ENCODE measurements around the gene CTAG2.
"Not testable (repeated sequence)": the region's sequence is repeated elsewhere in the genome, so short reads cannot be mapped to it uniquely, and the experiment has no call there.

CTAG2 gene

DNA sequence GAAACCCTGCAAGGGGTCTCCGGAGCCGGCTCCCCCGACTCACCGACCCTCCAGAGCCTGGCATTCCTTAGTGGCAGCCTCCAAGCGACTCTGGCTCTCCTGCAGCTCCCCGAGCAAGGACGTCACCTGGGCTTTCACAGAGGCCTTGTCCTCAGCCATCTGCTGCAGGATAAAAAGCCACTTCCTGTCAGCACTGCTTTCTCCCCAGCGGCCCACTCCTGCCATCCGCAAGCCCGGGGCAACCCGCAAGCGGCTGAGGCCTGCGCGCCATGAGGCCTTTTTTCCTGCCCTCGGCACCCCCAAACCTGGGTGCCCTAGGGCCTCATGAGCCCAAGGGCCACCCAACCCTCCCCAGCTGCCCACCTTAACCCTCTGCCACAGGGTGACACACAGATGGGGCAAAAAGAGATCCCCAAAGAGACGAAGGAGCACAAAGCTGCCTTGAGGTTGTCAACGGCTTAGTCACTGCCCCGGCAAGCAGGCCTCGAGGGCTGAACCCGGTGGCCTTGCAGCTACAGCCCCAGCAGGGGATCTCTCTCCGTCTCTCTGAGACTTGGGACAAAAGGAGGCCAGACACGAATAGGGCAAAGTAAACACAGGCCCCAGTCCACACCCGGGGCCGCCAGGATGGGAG is 7.5 kb downstream of the CTAG2 start:
- DNase-seq: not testable (repeated sequence)

DNA sequence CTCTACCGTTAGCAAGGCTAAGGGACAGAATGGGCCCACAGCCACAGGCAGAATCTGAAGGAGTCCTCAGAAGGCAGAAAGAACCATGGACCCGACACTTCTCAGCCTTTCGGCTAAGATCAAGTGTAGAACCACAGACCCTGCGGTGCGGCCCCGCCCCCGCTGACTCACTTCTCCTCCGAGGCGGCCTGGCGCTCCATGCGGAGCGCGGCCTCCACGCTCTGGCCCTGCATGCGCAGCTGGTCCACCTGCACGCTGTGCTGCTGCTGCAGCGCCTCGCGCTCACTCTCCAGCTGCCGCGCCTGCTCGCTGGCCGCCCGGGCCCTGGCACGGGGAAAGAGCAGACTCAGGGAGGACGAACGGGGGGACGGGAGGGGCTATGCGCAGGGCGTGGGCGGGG is 9.7 kb downstream of the CTAG2 start:
- not testable (repeated sequence) for DNase-seq

DNA sequence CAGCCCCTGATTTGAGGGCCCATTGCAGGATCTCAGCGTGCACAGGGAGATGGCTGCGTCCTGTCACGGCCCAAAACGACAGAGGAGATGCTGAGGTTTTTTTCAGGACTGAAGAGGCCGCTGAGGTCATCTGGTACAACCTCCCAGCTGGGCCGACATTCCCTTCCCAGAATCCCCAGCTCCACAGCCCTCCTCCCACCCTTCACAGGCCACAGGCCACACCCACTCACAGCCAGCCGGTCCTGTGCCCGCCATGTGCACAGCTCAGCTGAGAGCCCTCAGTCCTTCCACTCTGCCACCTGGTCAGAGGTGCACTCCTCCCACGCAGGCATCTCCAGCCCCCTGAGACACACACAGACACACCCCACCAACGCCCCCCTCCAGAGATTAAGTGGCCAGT is 11.6 kb downstream of the CTAG2 start:
- not testable (repeated sequence) for DNase-seq

DNA sequence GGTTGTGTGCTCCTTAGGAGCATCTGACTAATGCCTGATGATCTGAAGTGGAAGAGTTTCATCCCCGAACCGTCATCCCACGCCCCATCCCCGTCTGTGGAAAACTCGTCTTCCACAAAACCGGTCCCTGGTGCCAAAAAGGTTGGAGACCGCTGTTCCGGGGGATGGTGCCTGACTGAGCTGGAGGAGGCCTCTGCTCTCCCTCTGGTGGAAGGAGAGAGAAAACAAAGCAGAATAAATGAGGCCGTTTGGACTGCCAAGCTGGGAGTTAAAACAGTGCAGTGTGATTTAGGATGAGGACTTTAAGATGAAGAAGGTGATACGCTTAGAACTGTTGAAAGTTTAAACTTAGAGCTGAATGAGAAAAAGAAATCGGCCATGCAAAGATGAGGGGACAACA is 19.7 kb downstream of the CTAG2 start:
- not testable (repeated sequence) for DNase-seq

DNA sequence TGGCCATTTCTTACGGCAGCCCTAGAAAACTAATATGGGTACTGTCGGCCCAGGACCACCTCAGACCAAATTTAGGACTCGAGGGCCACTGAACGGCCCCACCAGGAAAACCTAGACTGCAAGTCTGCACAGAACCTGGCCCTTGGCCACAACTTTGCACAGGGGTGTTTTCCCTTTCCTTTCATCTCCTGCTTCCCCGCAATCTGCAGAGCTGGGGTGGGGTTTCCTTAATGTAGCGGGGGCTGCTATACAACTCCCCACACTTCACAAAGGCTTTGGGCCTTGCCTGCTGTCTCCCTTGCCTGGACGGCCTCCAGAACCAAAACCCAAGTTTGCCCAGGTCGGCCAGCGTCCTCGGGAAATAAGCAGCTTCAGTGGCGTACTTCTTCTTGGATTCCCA is 22.4 kb downstream of the CTAG2 start:
- not testable (repeated sequence) for DNase-seq

DNA sequence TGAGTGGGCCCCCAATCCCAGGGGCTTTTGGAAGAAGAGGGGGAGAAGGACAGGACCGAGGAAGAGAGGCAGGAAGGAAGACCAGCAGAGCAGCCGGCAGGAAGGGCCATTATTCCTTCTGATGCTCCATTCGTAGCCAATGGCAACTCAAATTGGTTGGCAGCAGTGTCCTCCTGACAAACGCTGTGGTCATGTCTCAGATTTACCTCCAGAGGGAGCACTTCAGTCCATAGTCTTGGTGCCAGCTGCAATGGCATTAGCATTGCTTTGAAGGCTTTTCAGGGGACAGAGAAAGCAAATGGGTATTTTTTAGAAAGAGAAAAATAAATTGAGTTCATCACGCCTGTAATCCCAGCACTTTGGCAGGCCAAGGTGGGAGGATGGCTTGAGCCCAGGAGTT is 24.4 kb downstream of the CTAG2 start:
- DNase-seq: not testable (repeated sequence)

DNA sequence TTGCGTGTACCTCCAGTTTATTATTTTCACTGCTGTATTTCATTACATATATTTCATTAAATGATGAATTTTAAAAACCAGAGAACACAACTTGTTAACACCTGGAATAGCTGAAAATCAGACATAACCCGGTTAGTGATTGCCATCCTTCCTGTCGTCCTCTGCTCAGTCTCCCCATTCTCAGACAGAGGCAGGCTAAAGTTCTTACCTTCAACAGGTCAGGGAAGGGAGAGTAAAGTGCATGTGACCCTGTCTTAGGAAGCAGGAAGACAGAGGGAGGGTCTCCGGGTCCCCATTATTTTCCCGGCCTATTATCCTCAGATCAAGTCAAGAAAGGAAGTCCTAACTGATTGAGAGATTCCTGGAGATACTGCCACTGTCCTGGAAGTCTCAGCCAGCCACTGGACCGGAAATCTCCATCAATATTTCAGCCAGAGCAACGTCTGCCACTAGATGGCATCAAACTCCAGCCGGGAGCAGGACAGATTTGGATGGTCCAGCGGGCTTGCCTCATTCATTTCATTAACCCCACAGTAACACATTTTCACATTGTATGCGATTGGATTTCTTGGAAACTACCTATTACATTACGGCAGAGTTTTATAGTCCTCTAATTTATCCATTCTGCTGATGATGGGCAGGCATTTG is 32.5 kb downstream of the CTAG2 start:
- not testable (repeated sequence) for DNase-seq

DNA sequence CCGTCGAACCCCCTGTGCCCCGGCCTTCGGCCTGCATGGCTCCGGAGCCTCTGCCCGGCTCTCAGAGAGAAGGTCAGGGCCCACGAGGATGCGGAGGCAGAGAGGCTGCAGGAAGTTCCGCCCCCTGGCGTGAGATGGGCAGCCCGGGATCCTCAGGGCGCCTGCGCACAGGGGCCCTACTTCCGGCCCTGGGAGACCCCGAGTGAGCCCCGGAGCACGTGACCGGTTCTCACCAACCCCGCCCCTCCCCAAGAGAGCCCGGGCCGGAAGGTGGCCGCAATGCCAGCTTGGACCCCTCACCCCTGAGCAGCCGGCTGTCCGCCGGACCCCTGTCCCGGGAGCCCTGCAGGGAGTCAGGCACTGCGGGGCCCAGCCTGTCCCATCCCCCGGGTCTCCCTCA is 34.2 kb downstream of the CTAG2 start, which contains the start of gene CTAG1B:
Gene CTAG1B, minus strand, starts transcription at position 101 of the 400 bp plus-strand sequence. Its CDS starts 64 bp downstream, at position 37.
- DNase-seq: not testable (repeated sequence)

DNA sequence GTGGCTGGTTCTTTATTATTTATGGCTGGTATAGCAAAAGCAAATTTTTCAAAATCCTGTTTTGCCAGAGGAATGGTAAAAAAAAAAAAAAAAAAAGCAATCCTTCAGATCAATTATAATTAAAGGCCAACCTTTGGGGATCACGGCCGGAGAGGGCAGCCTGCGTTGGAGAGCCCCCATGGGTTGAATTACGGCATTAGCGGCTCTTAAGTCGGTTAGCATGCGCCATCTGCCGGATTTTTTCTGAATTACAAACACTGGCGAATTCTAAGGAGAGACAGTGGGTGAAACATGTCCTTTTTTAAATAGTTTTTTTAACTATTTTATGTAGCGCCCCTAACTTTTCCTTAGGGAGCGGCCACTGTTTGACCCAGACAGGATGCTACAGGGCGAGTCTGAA is 39.8 kb downstream of the CTAG2 start:
- not testable (repeated sequence) for DNase-seq

DNA sequence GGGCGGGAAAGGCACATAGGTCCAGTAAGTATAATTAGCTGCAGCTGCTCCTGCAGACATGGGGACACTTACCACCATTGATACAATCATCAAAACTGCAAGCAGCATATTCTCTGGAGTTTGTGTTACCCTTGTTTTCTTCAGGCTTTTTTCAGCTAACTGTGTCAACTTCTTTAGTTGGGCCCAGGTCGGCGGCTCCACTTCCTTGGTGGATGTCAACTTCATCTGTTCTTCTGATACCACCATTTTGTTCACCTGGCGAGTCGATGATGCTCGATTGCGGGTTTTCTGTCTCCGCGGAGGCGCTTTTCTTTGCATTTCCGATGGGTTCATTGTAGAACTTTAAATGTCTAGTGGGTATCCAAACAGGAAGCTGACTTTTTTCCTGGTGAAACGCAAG is 42.2 kb downstream of the CTAG2 start:
- not testable (repeated sequence) for DNase-seq

DNA sequence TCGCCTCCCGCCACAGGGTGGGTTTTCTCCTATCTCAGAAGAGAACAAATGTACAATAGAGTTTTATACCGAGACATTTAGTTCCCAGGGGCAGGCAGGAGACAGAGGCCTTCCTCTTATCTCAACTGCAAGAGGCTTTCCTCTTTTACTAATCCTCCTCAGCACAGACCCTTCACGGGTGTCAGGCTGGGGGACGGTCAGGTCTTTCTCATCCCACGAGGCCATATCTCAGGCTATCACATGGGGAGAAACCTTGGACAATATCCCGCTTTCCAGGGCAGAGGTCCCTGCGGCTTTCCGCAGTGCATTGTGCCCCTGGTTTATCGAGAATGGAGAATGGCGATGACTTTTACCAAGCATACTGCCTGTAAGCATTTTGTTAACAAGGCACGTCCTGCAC is 44.6 kb downstream of the CTAG2 start:
- not testable (repeated sequence) for DNase-seq

DNA sequence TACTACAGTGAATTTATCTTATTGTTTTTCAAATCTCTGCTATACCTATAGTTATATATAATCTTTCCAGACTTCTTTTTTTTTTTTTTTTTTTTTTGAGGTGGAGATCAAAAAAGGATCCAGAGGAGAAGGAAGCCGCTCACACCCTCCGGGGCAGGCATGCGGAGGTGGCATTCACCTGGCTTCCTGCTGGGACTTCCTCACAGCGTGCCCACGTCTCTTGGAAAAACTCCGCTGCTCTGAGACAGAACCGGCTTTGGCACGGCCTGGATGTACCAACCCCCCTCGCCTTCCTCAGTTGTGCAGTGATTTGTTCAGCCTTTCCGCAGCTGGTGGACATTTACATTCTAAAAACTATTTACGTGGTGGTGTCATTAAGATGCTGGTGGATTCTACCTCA is 45.4 kb downstream of the CTAG2 start:
- DNase-seq: not testable (repeated sequence)

DNA sequence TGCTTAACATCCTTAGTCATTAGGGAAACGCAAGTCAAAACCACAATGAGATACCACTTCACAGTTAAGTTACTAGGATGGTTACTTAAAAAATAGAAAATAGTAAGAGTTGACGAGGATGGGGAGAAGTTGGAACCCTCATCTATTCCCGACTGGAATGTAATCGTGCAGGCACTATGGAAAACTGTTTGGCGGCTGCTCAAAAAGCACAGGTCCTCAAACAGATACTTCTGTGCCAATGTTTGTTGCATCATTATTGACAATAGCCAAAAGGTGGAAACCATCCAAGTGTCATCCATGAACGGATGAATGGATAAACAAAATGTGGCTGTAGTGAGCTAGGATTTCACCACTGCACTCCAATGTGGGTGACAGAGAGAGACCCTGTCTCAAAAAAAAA is 46.0 kb downstream of the CTAG2 start:
- DNase-seq: no peak

DNA sequence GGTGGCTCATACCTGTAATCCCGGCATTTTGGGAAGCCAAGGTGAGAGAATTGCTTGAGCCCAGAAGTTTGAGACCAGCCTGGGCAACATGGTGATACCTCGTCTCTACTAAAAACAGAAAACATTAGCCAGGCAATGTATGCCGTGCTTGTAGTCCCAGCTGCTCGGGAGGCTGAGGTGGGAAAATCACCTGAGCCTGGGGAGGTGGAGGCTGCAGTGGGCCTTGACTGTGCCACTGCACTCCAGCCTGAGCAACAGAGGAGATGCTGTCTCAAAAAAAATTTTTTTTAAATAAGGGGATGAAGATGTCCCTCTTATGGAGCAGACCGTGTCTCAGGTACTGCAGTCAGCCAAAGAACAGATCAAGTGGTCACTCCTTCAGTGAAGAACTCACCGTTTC is 47.8 kb downstream of the CTAG2 start:
- no peak for DNase-seq

DNA sequence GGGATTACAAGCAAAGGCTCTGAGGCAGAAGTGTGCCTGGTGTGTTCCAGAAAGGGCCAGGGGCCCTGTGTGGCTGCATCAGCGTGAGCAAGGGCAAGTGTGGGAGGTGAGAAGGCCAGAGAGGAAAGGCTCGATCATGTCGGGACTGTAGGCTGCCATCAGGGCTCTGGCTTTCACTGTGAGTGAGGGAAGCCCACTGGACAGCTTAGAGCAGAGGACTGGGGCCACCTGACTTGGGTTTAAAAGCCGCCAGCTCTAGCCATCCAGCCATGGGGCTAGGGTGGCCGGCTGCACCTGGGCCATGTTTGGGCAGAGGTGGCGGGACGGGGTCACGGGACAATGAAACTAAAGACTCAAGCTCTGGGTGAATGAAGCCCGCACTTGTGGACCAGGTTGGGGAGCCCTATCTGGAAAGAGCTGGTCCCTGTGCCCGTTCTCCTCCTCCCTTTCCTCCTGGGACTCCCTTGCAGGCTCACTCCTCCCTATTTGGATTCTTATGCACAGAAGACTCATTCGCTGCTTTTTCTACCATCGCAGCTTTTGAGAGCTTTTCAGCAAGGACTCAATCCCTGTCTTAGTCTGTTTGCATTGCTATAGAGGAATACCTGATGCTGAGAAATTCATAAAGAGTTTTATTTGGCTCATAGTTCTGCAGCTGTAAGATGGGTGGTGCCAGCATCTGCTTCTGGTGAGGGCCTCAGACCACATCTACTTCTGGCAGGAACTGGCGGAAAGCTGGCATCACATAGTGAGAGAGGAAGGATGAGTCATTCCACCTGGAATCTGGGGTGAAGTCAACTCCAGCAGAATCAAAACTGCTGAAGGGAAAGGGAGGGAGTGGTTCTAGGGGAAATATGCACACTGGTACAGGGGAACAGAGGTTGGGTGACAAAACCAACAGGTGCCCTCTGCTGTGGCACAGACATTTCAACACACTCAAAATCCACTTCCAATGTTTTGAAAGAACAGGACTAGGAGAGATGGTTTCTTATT is 49.6 kb downstream of the CTAG2 start:
- no peak for DNase-seq

DNA sequence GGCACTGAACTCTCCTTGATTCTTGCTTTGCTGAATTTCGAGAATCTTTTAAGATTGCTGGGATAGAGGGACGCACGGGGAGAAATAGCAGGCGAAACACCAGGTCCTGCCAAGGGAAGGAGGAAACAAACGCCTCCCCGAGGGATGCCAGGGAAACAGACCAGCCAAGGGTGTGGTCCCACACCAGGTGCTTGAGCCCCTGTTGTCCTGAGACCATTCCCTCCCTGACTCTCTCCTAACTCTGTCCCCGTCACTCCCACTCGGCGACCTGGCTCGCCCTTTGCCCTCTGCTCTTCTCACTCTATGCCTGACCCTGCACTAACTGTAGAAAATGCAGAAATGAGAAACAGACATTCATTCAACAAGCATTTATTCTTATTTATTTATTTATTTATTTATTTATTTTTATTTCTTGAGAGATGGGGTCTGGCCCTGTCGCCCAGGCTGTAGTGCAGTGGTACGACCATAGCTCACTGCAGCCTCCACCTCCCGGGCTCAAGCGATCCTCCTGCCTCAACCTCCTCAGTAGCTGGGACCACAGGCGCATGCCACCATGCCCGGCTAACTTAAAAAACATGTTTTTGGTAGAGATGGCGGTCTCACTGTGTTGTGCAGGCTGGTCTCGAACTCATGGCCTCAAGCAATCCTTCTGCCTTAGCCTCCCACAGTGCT is 50.5 kb downstream of the CTAG2 start:
- no peak for DNase-seq

DNA sequence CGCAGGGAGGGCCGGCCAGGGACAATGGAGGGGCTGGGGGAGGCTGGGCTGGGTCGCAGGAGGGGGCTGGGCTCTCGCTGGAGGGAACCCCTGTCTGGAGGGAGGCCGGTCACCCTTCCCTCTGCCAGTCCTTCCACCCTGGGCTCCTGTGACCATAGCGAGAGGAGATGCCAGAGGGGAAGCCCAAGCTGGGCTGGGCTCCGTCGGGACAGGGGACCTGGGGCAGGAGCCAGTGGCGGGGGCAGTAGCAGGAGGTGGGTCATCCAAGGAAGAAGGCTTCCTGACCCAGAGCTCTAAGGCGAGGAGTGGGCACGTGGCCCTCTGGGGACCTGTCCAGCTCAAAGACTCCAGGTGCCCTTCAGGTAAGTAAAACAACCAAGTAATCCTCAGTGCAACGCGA is 51.2 kb downstream of the CTAG2 start:
- no peak for DNase-seq
